GM12878 (cell line): ENCODE results near the gene MYCBP2. TPM values are rescaled to one million over a fixed set of nuclear protein-coding genes. Genes with fewer than 3 reads are reported as not detected.

ENCODE experiments used
- ATAC-seq: fragments of 200-7000 bp; cut with Tn5 transposase; 3 replicates; pipeline ENCODE4 v1.9.1; 2020; ENCODE audit warnings: mild to moderate bottlenecking, moderate library complexity
- BruUV-seq: library from RNA; stranded (reverse); fragments of 400-500 nt; replicated peaks from 2 replicates; lab custom pipeline; 2021; lab: Mats Ljungman, UMichigan
- CTCF ChIA-PET: fragments of 300-600 bp; sonication (Branson Sonifier 250); formaldehyde crosslinking; extraction: SDS; loops from one replicate; lab custom pipeline; 2021; ENCODE audit warnings: inconsistent platforms; lab: Yijun Ruan, JAX
- POLR2A ChIA-PET: fragments of 350-600 bp; formaldehyde crosslinking; extraction: SDS; loops from one replicate; lab custom pipeline; 2021; ENCODE audit warnings: inconsistent platforms; lab: Charles Lee
- RAD21 ChIA-PET: fragments of 300-600 bp; sonication (Branson Sonifier 250); formaldehyde crosslinking; loops from one replicate; lab custom pipeline; 2023; ENCODE audit warnings: antibody characterized with exemption; ENCODE audit not compliant: unreplicated experiment; lab: Charles Lee
- SMC1A ChIA-PET: fragments of 300-600 bp; sonication (Branson Sonifier 250); formaldehyde crosslinking; loops from one replicate; lab custom pipeline; 2023; ENCODE audit not compliant: unreplicated experiment, uncharacterized antibody; lab: Charles Lee
- DNase-seq: peaks from one replicate; pipeline ENCODE4 v3.0.0-alpha.2; 2011; ENCODE audit warnings: low read depth, low spot score
- FAIRE-seq: peaks from 3 replicates; lab custom pipeline; 2011; peaks lifted over from hg19 to GRCh38; lab: Jason Lieb, UNC
- H2AFZ ChIP-seq: 2 replicates; pipeline ENCODE4 v1.6.0; 2011; ENCODE audit warnings: low read depth, low read length, control low read depth; ENCODE audit not compliant: control insufficient read depth
- H3K27ac ChIP-seq: 2 replicates; pipeline ENCODE4 v1.5.1; 2011; ENCODE audit warnings: control low read depth; ENCODE audit not compliant: control insufficient read depth, insufficient read depth
- H3K27me3 ChIP-seq, 2 experiments: replicated peaks in 1 of 2; 2 replicates each; pipeline versions ENCODE4 v1.6.0 to v1.6.1; 2011; ENCODE audit warnings: low read length in 1 of 2; ENCODE audit not compliant: control insufficient read depth in 2 of 2, insufficient read depth in 2 of 2
- H3K36me3 ChIP-seq, 2 experiments: 2 replicates each; pipeline ENCODE4 v1.5.1; 2011; ENCODE audit warnings: low read length in 1 of 2; ENCODE audit not compliant: control insufficient read depth in 2 of 2, insufficient read depth in 2 of 2
- H3K4me1 ChIP-seq: 2 replicates; pipeline ENCODE4 v1.6.1; 2011; ENCODE audit warnings: mild to moderate bottlenecking, low read length, moderate library complexity, mixed read lengths; ENCODE audit not compliant: control insufficient read depth, insufficient read depth
- H3K4me2 ChIP-seq: 2 replicates; pipeline ENCODE4 v1.6.0; 2011; ENCODE audit warnings: control low read depth; ENCODE audit not compliant: control insufficient read depth, insufficient read depth
- H3K4me3 ChIP-seq: fragments of 200-600 bp; sonication (generic); 2 replicates; pipeline ENCODE4 v1.5.1; 2016
- H3K79me2 ChIP-seq: 2 replicates; pipeline ENCODE4 v1.6.0; 2011; ENCODE audit warnings: low read length; ENCODE audit not compliant: control insufficient read depth, insufficient read depth
- H3K9ac ChIP-seq: 2 replicates; pipeline ENCODE4 v1.8.0; 2011; ENCODE audit warnings: low read length, control low read depth, mixed read lengths; ENCODE audit not compliant: control insufficient read depth, insufficient read depth
- H3K9me3 ChIP-seq: replicated peaks from 3 replicates; pipeline ENCODE4 v1.5.1; 2011; ENCODE audit warnings: mild to moderate bottlenecking, low read length; ENCODE audit not compliant: control insufficient read depth, insufficient read depth
- H4K20me1 ChIP-seq: 2 replicates; pipeline ENCODE4 v1.6.0; 2011; ENCODE audit not compliant: control insufficient read depth, insufficient read depth
- CBX5 ChIP-seq: sonication (generic); IDR thresholded peaks from 2 replicates; pipeline ENCODE4 v1.6.1; 2016; ENCODE audit warnings: low read depth, moderate library complexity, mild to moderate bottlenecking, inconsistent platforms
- DPF2 ChIP-seq: fragments of 450-650 bp; IDR thresholded peaks from 2 replicates; pipeline ENCODE4 v1.6.1; 2017; ENCODE audit warnings: mild to moderate bottlenecking
- EGR1 ChIP-seq, 2 experiments: IDR thresholded peaks; 1 replicate in 1 of 2; 2 replicates in 1 of 2; pipeline ENCODE4 v1.6.1; 2011 to 2012; ENCODE audit warnings: low read depth in 2 of 2, low read length in 2 of 2, borderline replicate concordance in 1 of 2, mild to moderate bottlenecking in 1 of 2, moderate library complexity in 1 of 2
- IRF4 ChIP-seq: IDR thresholded peaks from 2 replicates; pipeline ENCODE4 v1.6.1; 2011; ENCODE audit warnings: low read depth, low read length
- KAT2A ChIP-seq: conservative IDR thresholded peaks from 2 replicates; pipeline ENCODE4 v1.6.1; 2011; ENCODE audit warnings: low read depth, low read length; ENCODE audit not compliant: control insufficient read depth
- NFYA ChIP-seq: IDR thresholded peaks from 2 replicates; pipeline ENCODE4 v1.6.1; 2011; ENCODE audit warnings: low read depth, mild to moderate bottlenecking, low read length, improper control_type of control experiment, borderline replicate concordance
- RAD21 ChIP-seq: IDR thresholded peaks from 2 replicates; pipeline ENCODE4 v1.6.1; 2011; ENCODE audit warnings: mild to moderate bottlenecking, low read depth, low read length, moderate library complexity; ENCODE audit not compliant: insufficient read depth
- RCOR1 ChIP-seq: conservative IDR thresholded peaks from 2 replicates; pipeline ENCODE4 v1.6.1; 2012; ENCODE audit warnings: low read depth, low read length, improper control_type of control experiment
- SIN3A ChIP-seq: IDR thresholded peaks from 2 replicates; pipeline ENCODE4 v1.6.1; 2012; ENCODE audit warnings: low read depth, low read length, improper control_type of control experiment
- SP1 ChIP-seq: IDR thresholded peaks from one replicate; pipeline ENCODE4 v1.6.1; 2011; ENCODE audit warnings: low read depth, low read length
- SRF ChIP-seq, 2 experiments: IDR thresholded peaks; 2 replicates each; pipeline ENCODE4 v1.6.1; 2011; ENCODE audit warnings: low read depth in 2 of 2, low read length in 2 of 2, mild to moderate bottlenecking in 1 of 2, moderate library complexity in 1 of 2
- YBX1 ChIP-seq: fragments of 450-650 bp; IDR thresholded peaks from 2 replicates; pipeline ENCODE4 v1.6.1; 2016; ENCODE audit warnings: antibody characterized with exemption
- ZNF207 ChIP-seq: fragments of 450-650 bp; IDR thresholded peaks from 2 replicates; pipeline ENCODE4 v1.6.1; 2014; ENCODE audit warnings: antibody characterized with exemption, mild to moderate bottlenecking, borderline replicate concordance
- ZNF217 ChIP-seq: fragments of 450-650 bp; IDR thresholded peaks from 2 replicates; pipeline ENCODE4 v1.6.1; 2017; ENCODE audit warnings: antibody characterized with exemption, mild to moderate bottlenecking
- ZSCAN29 ChIP-seq: fragments of 450-650 bp; IDR thresholded peaks from 2 replicates; pipeline ENCODE4 v1.6.1; 2017; ENCODE audit warnings: mild to moderate bottlenecking, moderate library complexity
- WGBS: methylation state at CpG from one replicate; pipeline ENCODE4 v1.1.6; 2016; ENCODE audit warnings: low lambda C conversion rate; ENCODE audit not compliant: insufficient replicate concordance, insufficient coverage; ENCODE audit errors: missing lambda C conversion rate; 5-methylcytosine and 5-hydroxymethylcytosine counted together
- in situ Hi-C: fragments of 300-500 bp; cut with MboI; formaldehyde crosslinking; loops from 9 replicates; pipeline ENCODE4 v1.14.3; 2018; ENCODE audit warnings: mixed read lengths
- intact Hi-C: fragments of 100-400 bp; cut with micrococcal nuclease; formaldehyde crosslinking; loops from one replicate; pipeline ENCODE4 v1.14.2; 2022; ENCODE audit not compliant: unreplicated experiment
- polyA plus RNA-seq, 11 experiments: library from polyadenylated mRNA; depleted of rRNA in 4 of 11; unstranded in 6 of 11; stranded (reverse) in 5 of 11; fragments of >200 nt; fragmentation: Nextera tagmentation in 4 of 11; fragmentation: Illumina TruSeq in 1 of 11; extraction: Ambion mirVana in 4 of 11; extraction: Trizol in 1 of 11; gene quantifications; 1 replicate in 1 of 11; 2 replicates in 10 of 11; pipeline versions ENCODE4 v1.2.1 to v1.2.3, GENCODE V29; 2011 to 2016; ENCODE audit warnings: inconsistent platforms in 2 of 11, missing spikeins in 2 of 11, low read depth in 1 of 11
- total RNA-seq, 4 experiments: library from RNA; depleted of rRNA in 3 of 4; stranded (reverse); fragments of >200 nt in 3 of 4; fragmentation: Illumina TruSeq in 1 of 4; extraction: Trizol in 1 of 4; gene quantifications; 2 replicates each; pipeline versions ENCODE4 v1.2.1 to v1.2.3, GENCODE V29; 2013 to 2021
- TF ChIP-seq, protein P1 (sequence below): fragments of 150-350 bp; IDR thresholded peaks from 2 replicates; pipeline ENCODE4 v1.6.1; 2014; ENCODE audit warnings: mild to moderate bottlenecking, low read depth, low read length
- TF ChIP-seq, protein P2 (sequence below): fragments of 450-650 bp; IDR thresholded peaks from 2 replicates; pipeline ENCODE4 v1.6.1; 2016; ENCODE audit warnings: mild to moderate bottlenecking
- TF ChIP-seq, protein P3 (sequence below): IDR thresholded peaks from 2 replicates; pipeline ENCODE4 v1.6.1; 2012; ENCODE audit warnings: low read depth, low read length, improper control_type of control experiment

Gene MYCBP2
- total and polyA plus RNA-seq, 10 of the 15 experiments (the other 5 are each of a cell fraction or from before 2014, with no cell fraction given): 51.9 to 152 (median 98.2) TPM

DNA sequence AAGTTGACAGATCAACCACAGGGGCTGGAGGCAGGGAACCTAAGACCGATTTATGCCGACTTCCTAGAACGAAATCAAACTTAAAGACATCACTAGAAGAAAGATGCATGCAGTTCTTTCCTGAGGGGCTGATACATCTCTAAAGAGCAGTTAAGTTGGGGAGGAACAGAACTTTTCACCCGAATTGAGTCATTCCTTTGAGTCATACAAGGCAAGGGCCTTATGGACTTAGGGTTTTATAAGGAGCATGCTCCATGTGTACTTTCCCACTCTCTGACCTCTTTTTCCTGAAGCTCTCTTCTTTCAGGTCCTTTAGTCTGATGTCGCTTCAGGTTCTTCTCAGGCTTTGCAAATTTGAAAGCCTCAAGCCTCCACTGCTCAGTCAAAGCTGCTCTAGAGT is 292.0 kb downstream of the MYCBP2 start:
- Histone ChIP-seq H3K27me3 (no peaks in the 10 kb centered on the region), H3K79me2 (no peaks in the 10 kb centered on the region), H3K4me1 (no peaks in the 10 kb centered on the region)
- FAIRE-seq: no peak
- TF ChIP-seq RCOR1 (no peak), ZSCAN29 (no peak), KAT2A (no peak), YBX1 (no peak), SP1 (no peak), EGR1 (IDR thresholded peaks at IDR 0.05; ENCODE audit: borderline replicate concordance in 1 of 2, low read depth in 2 of 2, low read length in 2 of 2) (no peak), SIN3A (no peak), SRF (IDR thresholded peaks at IDR 0.05; ENCODE audit: low read depth in 2 of 2, low read length in 2 of 2) (no peak), DPF2 (no peak), CBX5 (no peak), IRF4 (no peak), ZNF207 (no peak), ZNF217 (no peak), RAD21 (no peak), NFYA (no peak)
- TF ChIP-seq, protein P1, sequence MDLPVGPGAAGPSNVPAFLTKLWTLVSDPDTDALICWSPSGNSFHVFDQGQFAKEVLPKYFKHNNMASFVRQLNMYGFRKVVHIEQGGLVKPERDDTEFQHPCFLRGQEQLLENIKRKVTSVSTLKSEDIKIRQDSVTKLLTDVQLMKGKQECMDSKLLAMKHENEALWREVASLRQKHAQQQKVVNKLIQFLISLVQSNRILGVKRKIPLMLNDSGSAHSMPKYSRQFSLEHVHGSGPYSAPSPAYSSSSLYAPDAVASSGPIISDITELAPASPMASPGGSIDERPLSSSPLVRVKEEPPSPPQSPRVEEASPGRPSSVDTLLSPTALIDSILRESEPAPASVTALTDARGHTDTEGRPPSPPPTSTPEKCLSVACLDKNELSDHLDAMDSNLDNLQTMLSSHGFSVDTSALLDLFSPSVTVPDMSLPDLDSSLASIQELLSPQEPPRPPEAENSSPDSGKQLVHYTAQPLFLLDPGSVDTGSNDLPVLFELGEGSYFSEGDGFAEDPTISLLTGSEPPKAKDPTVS: no peak
- TF ChIP-seq, protein P2, sequence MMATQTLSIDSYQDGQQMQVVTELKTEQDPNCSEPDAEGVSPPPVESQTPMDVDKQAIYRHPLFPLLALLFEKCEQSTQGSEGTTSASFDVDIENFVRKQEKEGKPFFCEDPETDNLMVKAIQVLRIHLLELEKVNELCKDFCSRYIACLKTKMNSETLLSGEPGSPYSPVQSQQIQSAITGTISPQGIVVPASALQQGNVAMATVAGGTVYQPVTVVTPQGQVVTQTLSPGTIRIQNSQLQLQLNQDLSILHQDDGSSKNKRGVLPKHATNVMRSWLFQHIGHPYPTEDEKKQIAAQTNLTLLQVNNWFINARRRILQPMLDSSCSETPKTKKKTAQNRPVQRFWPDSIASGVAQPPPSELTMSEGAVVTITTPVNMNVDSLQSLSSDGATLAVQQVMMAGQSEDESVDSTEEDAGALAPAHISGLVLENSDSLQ: no peak
- TF ChIP-seq, protein P3, sequence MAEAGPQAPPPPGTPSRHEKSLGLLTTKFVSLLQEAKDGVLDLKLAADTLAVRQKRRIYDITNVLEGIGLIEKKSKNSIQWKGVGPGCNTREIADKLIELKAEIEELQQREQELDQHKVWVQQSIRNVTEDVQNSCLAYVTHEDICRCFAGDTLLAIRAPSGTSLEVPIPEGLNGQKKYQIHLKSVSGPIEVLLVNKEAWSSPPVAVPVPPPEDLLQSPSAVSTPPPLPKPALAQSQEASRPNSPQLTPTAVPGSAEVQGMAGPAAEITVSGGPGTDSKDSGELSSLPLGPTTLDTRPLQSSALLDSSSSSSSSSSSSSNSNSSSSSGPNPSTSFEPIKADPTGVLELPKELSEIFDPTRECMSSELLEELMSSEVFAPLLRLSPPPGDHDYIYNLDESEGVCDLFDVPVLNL: no peak
- TF ChIP-seq, all 136 proteins: peak for 0
- 52% methylated on average over 5 of the region's 5 CpGs for WGBS
- no peaks in the 10 kb centered on the region for H4K20me1 ChIP-seq
- no peaks in the 10 kb centered on the region; the same call in 2 of the 3 replicates for H3K9me3 ChIP-seq
- no TSS peak for BruUV-seq
- no peak for DNase-seq
- ChIA-PET POLR2A (no interaction called here), CTCF (no interaction called here), RAD21 (no interaction called here), SMC1A (interaction anchor here (0.6 kb wide), 2 partner anchors 13 to 133 kb away, joined by 3 read pairs; no protein-coding TSS in a partner anchor)
- H2AFZ ChIP-seq: no peak overlapping the region
- no peak for ATAC-seq
- no peaks in the 10 kb centered on the region for H3K36me3 ChIP-seq
- H3K4me2 ChIP-seq: no peak overlapping the region
- no peak overlapping the region for H3K9ac ChIP-seq
- no peak overlapping the region for H3K4me3 ChIP-seq
- in situ Hi-C loops (no loop called here), intact Hi-C loops (no loop called here)
- H3K27ac ChIP-seq: no peak overlapping the region
